Astrocyte of the spinal cord (primary cell): ENCODE results near the gene RIMBP2.

ENCODE experiments used
- DNase-seq: peaks from one replicate; pipeline ENCODE4 v3.0.0; 2011; ENCODE audit warnings: low read depth, low spot score
- H3K4me3 ChIP-seq: 2 replicates; pipeline ENCODE4 v1.5.1; 2011; ENCODE audit warnings: low read depth, mild to moderate bottlenecking, low read length, moderate library complexity
- in situ Hi-C: cut with HindIII; loops from 2 replicates; pipeline ENCODE4 v1.10.0; 2017; ENCODE audit warnings: low sequenced_read_pairs
- TF ChIP-seq, protein P1 (sequence below): IDR thresholded peaks from 2 replicates; pipeline ENCODE4 v1.5.1; 2012; ENCODE audit warnings: low read depth, mild to moderate bottlenecking, low read length, inconsistent platforms

Gene RIMBP2

DNA sequence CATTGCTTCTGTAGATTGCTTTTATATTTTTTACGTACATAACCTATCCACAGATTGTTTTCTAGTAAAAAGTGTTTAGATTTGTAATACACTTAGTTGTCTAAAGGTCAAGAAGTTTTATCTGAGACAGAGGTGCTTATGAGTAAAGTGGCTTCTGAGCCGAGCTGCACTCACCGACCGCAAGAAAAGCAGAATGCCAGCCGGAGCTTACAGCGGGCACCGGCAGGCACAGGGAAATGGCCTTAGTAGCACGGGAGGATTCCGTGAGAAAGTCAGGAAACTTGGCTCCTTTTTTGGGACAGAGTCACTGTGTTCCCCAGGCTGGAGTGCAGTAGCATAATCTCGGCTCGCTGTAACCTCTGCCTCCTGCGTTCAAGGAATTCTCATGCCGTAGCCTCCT lies 348.6 kb downstream of the RIMBP2 start:
- no peak for DNase-seq
- H3K4me3 ChIP-seq: no peak overlapping the region
- in situ Hi-C loops: no loop called here
- TF ChIP-seq, protein P1, sequence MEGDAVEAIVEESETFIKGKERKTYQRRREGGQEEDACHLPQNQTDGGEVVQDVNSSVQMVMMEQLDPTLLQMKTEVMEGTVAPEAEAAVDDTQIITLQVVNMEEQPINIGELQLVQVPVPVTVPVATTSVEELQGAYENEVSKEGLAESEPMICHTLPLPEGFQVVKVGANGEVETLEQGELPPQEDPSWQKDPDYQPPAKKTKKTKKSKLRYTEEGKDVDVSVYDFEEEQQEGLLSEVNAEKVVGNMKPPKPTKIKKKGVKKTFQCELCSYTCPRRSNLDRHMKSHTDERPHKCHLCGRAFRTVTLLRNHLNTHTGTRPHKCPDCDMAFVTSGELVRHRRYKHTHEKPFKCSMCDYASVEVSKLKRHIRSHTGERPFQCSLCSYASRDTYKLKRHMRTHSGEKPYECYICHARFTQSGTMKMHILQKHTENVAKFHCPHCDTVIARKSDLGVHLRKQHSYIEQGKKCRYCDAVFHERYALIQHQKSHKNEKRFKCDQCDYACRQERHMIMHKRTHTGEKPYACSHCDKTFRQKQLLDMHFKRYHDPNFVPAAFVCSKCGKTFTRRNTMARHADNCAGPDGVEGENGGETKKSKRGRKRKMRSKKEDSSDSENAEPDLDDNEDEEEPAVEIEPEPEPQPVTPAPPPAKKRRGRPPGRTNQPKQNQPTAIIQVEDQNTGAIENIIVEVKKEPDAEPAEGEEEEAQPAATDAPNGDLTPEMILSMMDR: no peak

DNA sequence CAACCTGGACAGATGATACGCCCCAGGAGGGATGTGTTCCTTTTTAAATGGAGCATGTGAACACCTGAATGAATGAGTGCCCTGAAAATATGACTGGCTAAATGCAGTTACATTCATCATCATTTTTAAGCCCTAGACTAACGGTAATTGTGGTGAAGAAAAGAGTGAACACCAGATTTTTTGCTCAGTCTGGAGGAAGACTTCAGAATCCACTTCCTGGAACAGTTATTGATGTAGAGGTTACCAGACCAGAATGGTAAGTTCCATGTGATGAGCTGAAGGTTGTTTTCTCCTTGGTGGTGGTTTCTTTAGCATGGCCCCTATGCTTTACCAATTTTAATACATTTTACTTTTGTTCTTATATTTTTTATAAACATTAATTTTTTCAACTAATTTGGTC lies 349.1 kb downstream of the RIMBP2 start:
- no peak overlapping the region for H3K4me3 ChIP-seq
- DNase-seq: no peak
- in situ Hi-C loops: no loop called here
- TF ChIP-seq, protein P1: no peak

DNA sequence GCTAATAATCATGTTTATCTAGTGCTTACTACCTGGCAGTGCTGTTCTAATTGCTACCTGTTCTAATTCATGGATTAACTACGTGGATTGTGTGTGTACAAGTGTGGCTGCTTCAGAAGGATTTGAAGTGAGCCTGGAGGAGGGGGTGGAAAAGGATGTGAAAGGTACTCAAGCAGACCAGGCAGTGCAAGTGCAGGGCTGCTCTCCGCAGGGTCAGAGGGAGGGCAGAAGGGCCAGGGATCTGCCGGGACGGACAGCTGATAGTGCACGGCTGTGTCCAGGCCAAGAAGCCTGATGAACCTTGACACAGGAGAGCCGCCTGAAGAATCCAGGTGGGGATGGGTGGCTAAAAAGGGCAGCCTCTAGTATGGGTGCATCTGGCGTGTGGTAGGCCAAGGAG lies 349.9 kb downstream of the RIMBP2 start:
- in situ Hi-C loops: no loop called here
- no peak for DNase-seq
- H3K4me3 ChIP-seq: no peak overlapping the region
- TF ChIP-seq, protein P1: no peak

DNA sequence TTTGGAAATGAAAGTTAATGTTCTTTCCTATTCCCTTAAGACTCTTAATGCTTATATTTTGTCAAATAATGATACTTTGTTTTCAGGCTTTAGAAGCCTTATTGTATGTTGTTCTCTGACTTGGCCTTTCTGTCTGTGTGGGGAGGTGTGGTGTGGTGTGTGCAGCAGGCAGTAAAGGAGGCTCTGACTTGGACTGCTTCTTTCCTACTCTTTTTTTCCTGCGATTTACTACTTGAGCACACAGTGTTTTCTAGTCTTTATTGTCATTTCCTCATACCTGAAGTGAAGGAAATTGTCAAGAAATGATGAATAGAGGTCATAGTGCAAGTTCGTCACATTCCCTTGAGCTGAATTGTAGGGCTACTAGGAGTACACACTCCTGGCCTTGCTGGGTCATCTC lies 351.5 kb downstream of the RIMBP2 start:
- TF ChIP-seq, protein P1: no peak
- in situ Hi-C loops: no loop called here
- no peak overlapping the region for H3K4me3 ChIP-seq
- DNase-seq: no peak

DNA sequence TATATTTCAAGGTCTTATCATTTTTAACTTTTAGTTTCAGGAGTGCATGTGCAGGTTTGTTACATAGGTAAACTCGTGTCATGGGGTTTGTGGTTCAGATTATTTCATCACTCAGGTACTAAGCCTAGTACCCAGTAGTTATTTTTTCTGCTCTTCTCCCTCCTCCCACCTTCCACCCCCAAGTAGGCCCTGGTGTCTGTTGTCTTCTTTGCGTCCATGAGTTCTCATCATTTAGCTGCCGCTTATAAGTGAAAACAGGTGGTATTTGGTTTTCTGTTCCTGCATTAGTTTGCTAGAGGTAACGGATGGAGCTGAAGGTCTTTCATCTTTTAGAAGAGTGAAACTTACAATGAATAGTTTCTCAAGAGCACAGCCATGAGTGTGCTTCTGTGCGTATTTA lies 354.0 kb downstream of the RIMBP2 start:
- TF ChIP-seq, protein P1: no peak
- in situ Hi-C loops: no loop called here
- no peak for DNase-seq
- no peak overlapping the region for H3K4me3 ChIP-seq

DNA sequence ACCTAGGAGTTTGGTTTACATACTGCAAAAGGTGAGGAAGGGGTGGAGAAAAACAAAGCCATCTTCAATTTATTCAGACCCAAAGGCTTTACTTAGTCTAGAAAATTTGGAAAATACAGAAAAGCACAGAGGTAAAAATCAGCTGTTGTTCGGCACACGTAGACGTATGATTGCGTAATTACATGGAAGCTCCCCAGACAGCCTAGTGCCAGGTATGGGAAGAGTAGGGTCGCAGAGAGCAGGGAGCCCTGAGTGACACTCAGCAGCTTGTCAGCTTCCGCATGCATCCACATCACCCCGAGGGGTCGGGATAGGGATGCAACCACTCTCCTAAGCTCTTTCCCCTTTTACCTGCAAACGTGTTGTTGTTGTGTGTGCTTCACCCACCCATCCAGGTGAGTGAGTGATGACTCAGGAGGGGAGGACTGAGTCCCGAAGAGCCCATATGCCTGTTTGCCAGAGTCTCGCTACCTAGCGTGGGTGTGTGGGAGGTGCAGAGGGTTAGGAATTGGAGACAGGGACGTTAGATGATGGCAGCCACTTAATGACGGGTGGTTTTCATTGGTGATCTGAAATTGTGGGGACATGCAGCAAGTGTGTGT lies 358.3 kb downstream of the RIMBP2 start:
- DNase-seq: no peak
- in situ Hi-C loops: no loop called here
- no peak overlapping the region for H3K4me3 ChIP-seq
- TF ChIP-seq, protein P1: no peak

DNA sequence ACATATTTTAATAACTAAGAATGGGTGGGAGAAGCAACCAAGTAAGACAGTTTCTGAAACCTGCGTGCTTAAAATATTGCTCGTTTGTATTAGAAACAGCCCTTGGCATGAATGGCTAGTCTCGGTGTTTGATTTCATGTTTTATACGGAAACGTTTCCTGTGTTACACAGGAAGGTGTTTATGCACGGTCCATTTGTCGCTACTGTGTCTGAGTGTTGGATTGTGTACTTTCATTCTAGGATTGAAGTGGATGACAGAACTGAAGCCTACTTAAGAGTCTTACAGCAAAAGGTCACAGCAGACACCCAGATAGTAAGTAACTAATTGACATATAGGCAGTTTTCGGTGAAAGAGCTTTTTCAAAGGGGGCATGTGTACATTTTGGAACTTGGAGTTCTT lies 358.9 kb downstream of the RIMBP2 start:
- DNase-seq: no peak
- TF ChIP-seq, protein P1: no peak
- in situ Hi-C loops: no loop called here
- H3K4me3 ChIP-seq: no peak overlapping the region
